T-cell (primary cell): ENCODE measurements around the gene SPECC1. TPM values are rescaled to one million over a fixed set of nuclear protein-coding genes. Genes with fewer than 3 reads are reported as not detected.
"Not testable (repeated sequence)": the region's sequence is repeated elsewhere in the genome, so short reads cannot be mapped to it uniquely, and the experiment has no call there.

Experiments used
- ATAC-seq, 4 experiments: fragments of 200-7000 bp in 3 of 4; fragments of 150-1000 bp in 1 of 4; cut with Tn5 transposase; replicated peaks in 1 of 4; 1 replicate in 3 of 4; 2 replicates in 1 of 4; pipeline ENCODE4 v1.10.0; 2021; ENCODE audit warnings: moderate library complexity in 3 of 4, mild to moderate bottlenecking in 2 of 4, moderate number of reproducible peaks in 1 of 4
- CTCF ChIA-PET, 2 donors: fragments of 300-600 bp; sonication (Branson Sonifier 250); formaldehyde crosslinking; loops; one replicate each; lab custom pipeline; 2022; ENCODE audit warnings: antibody characterized with exemption in 2 of 2; lab: Charles Lee
- POLR2A ChIA-PET, 2 donors: fragments of 300-600 bp; sonication (Branson Sonifier 250); formaldehyde crosslinking; loops; one replicate each; lab custom pipeline; 2022; ENCODE audit warnings: antibody characterized with exemption in 2 of 2; lab: Charles Lee
- DNase-seq, 35 experiments: peaks; one replicate each; pipeline versions ENCODE4 v3.0.0 to v3.0.0-alpha.2; 2013 to 2023
- H3K27ac ChIP-seq: one replicate; pipeline ENCODE4 v1.5.1; 2013; ENCODE audit warnings: low read length
- H3K27me3 ChIP-seq, 2 experiments: replicated peaks in 1 of 2; 1 replicate in 1 of 2; 2 replicates in 1 of 2; pipeline versions ENCODE4 v1.6.1 to v1.7.0; 2013; ENCODE audit warnings: low read length in 1 of 2, mixed read lengths in 1 of 2; ENCODE audit not compliant: control insufficient read depth in 2 of 2, insufficient read depth in 2 of 2; ENCODE audit errors: extremely low read depth in 1 of 2
- H3K36me3 ChIP-seq, 2 donors: 1 replicate in 1 of 2; 2 replicates in 1 of 2; pipeline versions ENCODE4 v1.6.1 to v1.7.0; 2013; ENCODE audit warnings: low read length in 1 of 2; ENCODE audit not compliant: control insufficient read depth in 2 of 2, insufficient read depth in 1 of 2; ENCODE audit errors: extremely low read depth in 1 of 2
- H3K4me1 ChIP-seq, 2 experiments: 1 replicate in 1 of 2; 2 replicates in 1 of 2; pipeline versions ENCODE4 v1.6.1 to v1.7.0; 2013; ENCODE audit warnings: low read length in 2 of 2, mixed read lengths in 1 of 2; ENCODE audit not compliant: insufficient read depth in 2 of 2, control insufficient read depth in 1 of 2; ENCODE audit errors: extremely low read depth in 1 of 2
- H3K4me3 ChIP-seq, 2 donors: 1 replicate in 1 of 2; 2 replicates in 1 of 2; pipeline versions ENCODE4 v1.5.1 to v1.7.0; 2013; ENCODE audit warnings: mild to moderate bottlenecking in 2 of 2, low read length in 1 of 2, moderate library complexity in 1 of 2; ENCODE audit not compliant: control insufficient read depth in 1 of 2; ENCODE audit errors: extremely low read depth in 1 of 2
- H3K9me3 ChIP-seq: 2 replicates; pipeline ENCODE4 v1.7.0; 2013
- H3K27ac Mint-ChIP-seq, 2 donors: one replicate each; pipeline ENCODE4 v1.8.0; 2020 to 2021; ENCODE audit warnings: mild to moderate bottlenecking in 2 of 2, mixed read lengths in 2 of 2
- H3K27me3 Mint-ChIP-seq, 2 donors: one replicate each; pipeline ENCODE4 v1.8.0; 2021 to 2022; ENCODE audit warnings: mixed read lengths in 2 of 2
- H3K36me3 Mint-ChIP-seq: one replicate; pipeline ENCODE4 v1.8.0; 2021; ENCODE audit warnings: mixed read lengths
- H3K4me1 Mint-ChIP-seq, 3 donors: one replicate each; pipeline ENCODE4 v1.8.0; 2020 to 2022; ENCODE audit warnings: mixed read lengths in 3 of 3, mild to moderate bottlenecking in 1 of 3
- H3K4me3 Mint-ChIP-seq, 3 donors: one replicate each; pipeline ENCODE4 v1.8.0; 2020 to 2022; ENCODE audit warnings: mild to moderate bottlenecking in 3 of 3, mixed read lengths in 3 of 3, moderate library complexity in 3 of 3
- H3K9me3 Mint-ChIP-seq, 3 donors: one replicate each; pipeline ENCODE4 v1.8.0; 2020 to 2022; ENCODE audit warnings: mixed read lengths in 3 of 3
- WGBS: methylation state at CpG from one replicate; pipeline ENCODE4 v1.1.5; 2013; ENCODE audit warnings: missing lambda C conversion rate; ENCODE audit not compliant: insufficient coverage; 5-methylcytosine and 5-hydroxymethylcytosine counted together
- total RNA-seq, 35 experiments: library from RNA in 6 of 35; stranded (reverse) in 6 of 35; fragments of 120-200 nt in 1 of 35; gene quantifications; one replicate each; pipeline versions ENCODE4 v1.2.1 to v1.2.4 and lab custom pipeline; 2013 to 2026

Gene SPECC1
- total RNA-seq, 5 donors from 2014 or later (not counting 1 experiment from before 2014, with no cell fraction given) = 3.9 to 12.9 (median 6.0) TPM

- H3K36me3 Mint-ChIP-seq = no peaks in the 10 kb centered on the region
- ChIA-PET POLR2A (no interaction called here), CTCF (no interaction called here)
- H3K4me1 Mint-ChIP-seq = peaks cover 18 to 20% (median 19%) of the 10 kb centered on the region in 3 donors
- peaks cover 0 to 2% of the 10 kb centered on the region in 2 donors for H3K27me3 Mint-ChIP-seq
- Histone ChIP-seq H3K4me3 (peak overlapping the region; percentile 34 to 64), H3K27me3 (peaks cover 0 to 3% of the 10 kb centered on the region in 2 experiments), H3K27ac (peak overlapping the region; percentile 50), H3K9me3 (no peaks in the 10 kb centered on the region), H3K4me1 (peaks cover 17 to 23% of the 10 kb centered on the region in 2 experiments), H3K36me3 (no peaks in the 10 kb centered on the region)
- H3K4me3 Mint-ChIP-seq = peak overlapping the region; percentile 61 to 69 (median 65)
- peak overlapping the region in 1 of 2 donors; percentile 86 for H3K27ac Mint-ChIP-seq
- no peaks in the 10 kb centered on the region for H3K9me3 Mint-ChIP-seq
- WGBS = 53% methylated on average over 4 of the region's 7 CpGs
- ATAC-seq (no peak), DNase-seq (no peak)
Observed at GRCh38 chr17:20074001-20074400, 64.8 kb downstream of the SPECC1 start.

- ATAC-seq (no peak), DNase-seq (no peak)
- H3K9me3 Mint-ChIP-seq = no peaks in the 10 kb centered on the region
- H3K36me3 Mint-ChIP-seq = no peaks in the 10 kb centered on the region
- Histone ChIP-seq H3K36me3 (no peaks in the 10 kb centered on the region), H3K27ac (no peak overlapping the region), H3K27me3 (peaks cover 0 to 4% of the 10 kb centered on the region in 2 experiments), H3K4me3 (no peak overlapping the region), H3K4me1 (peaks cover 17 to 23% of the 10 kb centered on the region in 2 experiments), H3K9me3 (no peaks in the 10 kb centered on the region)
- H3K4me3 Mint-ChIP-seq = peak overlapping the region; percentile 31 to 69 (median 65)
- H3K27ac Mint-ChIP-seq = peak overlapping the region in 1 of 2 donors; percentile 58
- POLR2A ChIA-PET = no interaction called here
- H3K4me1 Mint-ChIP-seq = peaks cover 18 to 20% (median 19%) of the 10 kb centered on the region in 3 donors
- H3K27me3 Mint-ChIP-seq = peaks cover 0 to 2% of the 10 kb centered on the region in 2 donors
- WGBS = 20% methylated on average over 1 of the region's 3 CpGs
- CTCF ChIA-PET = no interaction called here
Observed at GRCh38 chr17:20074489-20074888, 65.3 kb downstream of the SPECC1 start.

- H3K9me3 Mint-ChIP-seq, H3K4me3 ChIP-seq, H3K9me3 ChIP-seq, H3K36me3 Mint-ChIP-seq, H3K27ac ChIP-seq, POLR2A ChIA-PET, H3K4me3 Mint-ChIP-seq, H3K36me3 ChIP-seq, CTCF ChIA-PET, H3K27me3 Mint-ChIP-seq, H3K27ac Mint-ChIP-seq, DNase-seq, ATAC-seq: not testable (repeated sequence)
- H3K4me1 ChIP-seq = peaks cover 17 to 23% of the 10 kb centered on the region in 2 experiments
- peaks cover 18 to 20% (median 19%) of the 10 kb centered on the region in 3 donors for H3K4me1 Mint-ChIP-seq
- no CpG with 5 or more reads among the region's 3 CpGs for WGBS
- peaks cover 0 to 10% of the 10 kb centered on the region in 2 experiments for H3K27me3 ChIP-seq
Observed at GRCh38 chr17:20076137-20076536, 67.0 kb downstream of the SPECC1 start.

GRCh38 chr17:20077978-20078685 lies 69.0 kb downstream of the SPECC1 start:
- WGBS = no CpG with 5 or more reads among the region's 3 CpGs
- POLR2A ChIA-PET = no interaction called here
- H3K9me3 ChIP-seq = no peaks in the 10 kb centered on the region

GRCh38 chr17:20080513-20080912 lies 71.4 kb downstream of the SPECC1 start:
- ChIA-PET POLR2A (no interaction called here), CTCF (no interaction called here)
- no peaks in the 10 kb centered on the region for H3K36me3 ChIP-seq
- ATAC-seq = no peak
- H3K4me1 ChIP-seq = no peaks in the 10 kb centered on the region
- no peaks in the 10 kb centered on the region for H3K9me3 Mint-ChIP-seq
- peaks cover 0 to 12% of the 10 kb centered on the region in 2 experiments for H3K27me3 ChIP-seq
- no peak overlapping the region for H3K4me3 ChIP-seq
- DNase-seq = no peak
- H3K27ac Mint-ChIP-seq = no peak overlapping the region
- H3K27me3 Mint-ChIP-seq = peaks cover 0 to 6% of the 10 kb centered on the region in 2 donors
- H3K27ac ChIP-seq = no peak overlapping the region
- no peaks in the 10 kb centered on the region for H3K9me3 ChIP-seq
- WGBS = 94% methylated on average over 8 of the region's 10 CpGs
- H3K4me1 Mint-ChIP-seq = no peaks in the 10 kb centered on the region
- H3K36me3 Mint-ChIP-seq = no peaks in the 10 kb centered on the region
- H3K4me3 Mint-ChIP-seq = no peak overlapping the region

More at GRCh38 chr17:20077978-20078685, 69.0 kb downstream of the SPECC1 start:
- H3K27ac Mint-ChIP-seq = no peak overlapping the region
- H3K4me1 Mint-ChIP-seq = peaks cover 14 to 15% (median 15%) of the 10 kb centered on the region in 3 donors
- no peak overlapping the region for H3K4me3 Mint-ChIP-seq
- H3K4me3 ChIP-seq = no peak overlapping the region
- CTCF ChIA-PET = interaction anchor here in 1 of 2 donors (1.0 kb wide), 1 partner anchor 13 kb away, joined by 3 read pairs; no protein-coding TSS in a partner anchor
- H3K27ac ChIP-seq = no peak overlapping the region
- peaks cover 0 to 12% of the 10 kb centered on the region in 2 experiments for H3K27me3 ChIP-seq
- H3K36me3 Mint-ChIP-seq = no peaks in the 10 kb centered on the region
- no peaks in the 10 kb centered on the region for H3K9me3 Mint-ChIP-seq
- no peaks in the 10 kb centered on the region for H3K36me3 ChIP-seq
- peaks cover 12 to 14% of the 10 kb centered on the region in 2 experiments for H3K4me1 ChIP-seq
- H3K27me3 Mint-ChIP-seq = peaks cover 0 to 4% of the 10 kb centered on the region in 2 donors
- DNase-seq = no peak
- no peak for ATAC-seq

GRCh38 chr17:20083156-20083859 lies 74.1 kb downstream of the SPECC1 start:
- peaks cover 0 to 4% of the 10 kb centered on the region in 2 donors for H3K27me3 Mint-ChIP-seq
- ATAC-seq = no peak
- ChIA-PET POLR2A (no interaction called here), CTCF (no interaction called here)
- H3K4me1 ChIP-seq = no peaks in the 10 kb centered on the region
- H3K4me1 Mint-ChIP-seq = no peaks in the 10 kb centered on the region
- no peaks in the 10 kb centered on the region for H3K9me3 ChIP-seq
- H3K27ac ChIP-seq = no peak overlapping the region
- H3K36me3 Mint-ChIP-seq = no peaks in the 10 kb centered on the region
- H3K27ac Mint-ChIP-seq = no peak overlapping the region
- H3K4me3 Mint-ChIP-seq = no peak overlapping the region
- H3K27me3 ChIP-seq = peaks cover 0 to 12% of the 10 kb centered on the region in 2 experiments
- no peaks in the 10 kb centered on the region for H3K36me3 ChIP-seq
- H3K4me3 ChIP-seq = no peak overlapping the region
- 83% methylated on average over 1 of the region's 3 CpGs for WGBS
- no peaks in the 10 kb centered on the region for H3K9me3 Mint-ChIP-seq
- no peak for DNase-seq
